IPS-20b (cell line): ENCODE results near the gene SMIM41.
"Not testable (repeated sequence)": the region's sequence is repeated elsewhere in the genome, so short reads cannot be mapped to it uniquely, and the experiment has no call there.

Source experiments
- H3K27ac ChIP-seq: one replicate; pipeline ENCODE4 v1.5.1; 2013; ENCODE audit warnings: low read length
- H3K27me3 ChIP-seq: 2 replicates; pipeline ENCODE4 v1.6.1; 2013; ENCODE audit warnings: mild to moderate bottlenecking, low read length, inconsistent platforms; ENCODE audit not compliant: insufficient read depth
- H3K36me3 ChIP-seq: 2 replicates; pipeline ENCODE4 v1.6.1; 2013; ENCODE audit warnings: low read depth, mild to moderate bottlenecking, inconsistent platforms, low read length, moderate library complexity; ENCODE audit not compliant: insufficient read depth
- H3K4me1 ChIP-seq: 2 replicates; pipeline ENCODE4 v1.6.1; 2013; ENCODE audit warnings: mild to moderate bottlenecking, control low read depth, inconsistent platforms, low read length, moderate library complexity; ENCODE audit not compliant: insufficient read depth
- H3K4me3 ChIP-seq: 2 replicates; pipeline ENCODE4 v1.5.1; 2013; ENCODE audit warnings: mild to moderate bottlenecking, low read length, inconsistent platforms
- H3K9ac ChIP-seq: 2 replicates; pipeline ENCODE4 v1.6.1; 2013; ENCODE audit warnings: low read depth, mild to moderate bottlenecking, inconsistent platforms, low read length, moderate library complexity
- H3K9me3 ChIP-seq: 2 replicates; pipeline ENCODE4 v1.6.1; 2013; ENCODE audit warnings: mild to moderate bottlenecking, low read depth, low read length, inconsistent platforms; ENCODE audit not compliant: insufficient read depth

The SMIM41 gene

DNA sequence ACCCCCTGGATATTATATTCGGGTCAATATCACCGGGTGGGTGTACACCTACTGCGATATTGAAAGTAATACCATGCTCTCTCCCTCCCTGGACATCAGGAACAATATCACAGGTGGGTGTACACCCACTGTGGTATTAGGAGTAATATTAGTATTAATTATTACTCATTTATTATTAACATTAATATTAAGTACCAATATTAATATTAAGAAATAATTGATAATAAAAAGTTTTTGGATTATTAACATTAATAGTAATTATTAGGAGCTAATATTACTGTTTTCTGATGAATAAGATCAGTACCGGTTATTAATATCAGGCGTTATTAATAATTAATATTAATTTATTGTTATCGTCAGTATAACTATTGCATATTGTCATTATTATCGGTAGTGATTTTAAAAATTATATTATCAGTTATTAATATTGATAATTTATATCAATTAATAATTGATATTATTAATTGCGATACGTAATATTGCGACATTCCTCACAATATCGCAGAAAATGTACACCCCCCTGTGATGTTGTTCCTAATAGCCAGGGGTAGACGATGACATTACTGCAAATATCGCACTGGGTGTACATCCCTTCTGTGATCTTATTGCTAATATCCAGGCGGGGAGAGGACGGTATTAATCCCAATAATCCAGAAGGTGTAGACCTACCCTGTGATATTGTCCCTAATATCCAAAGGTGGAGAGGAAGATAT lies 17.0 kb downstream of the SMIM41 start:
- H3K27ac ChIP-seq: no peak overlapping the region
- no peaks in the 10 kb centered on the region for H3K36me3 ChIP-seq
- peaks cover 7% of the 10 kb centered on the region; the same call in 1 of the 2 replicates for H3K27me3 ChIP-seq
- H3K9ac ChIP-seq: no peak overlapping the region
- H3K4me3 ChIP-seq: no peak overlapping the region
- no peaks in the 10 kb centered on the region for H3K9me3 ChIP-seq
- H3K4me1 ChIP-seq: no peaks in the 10 kb centered on the region

DNA sequence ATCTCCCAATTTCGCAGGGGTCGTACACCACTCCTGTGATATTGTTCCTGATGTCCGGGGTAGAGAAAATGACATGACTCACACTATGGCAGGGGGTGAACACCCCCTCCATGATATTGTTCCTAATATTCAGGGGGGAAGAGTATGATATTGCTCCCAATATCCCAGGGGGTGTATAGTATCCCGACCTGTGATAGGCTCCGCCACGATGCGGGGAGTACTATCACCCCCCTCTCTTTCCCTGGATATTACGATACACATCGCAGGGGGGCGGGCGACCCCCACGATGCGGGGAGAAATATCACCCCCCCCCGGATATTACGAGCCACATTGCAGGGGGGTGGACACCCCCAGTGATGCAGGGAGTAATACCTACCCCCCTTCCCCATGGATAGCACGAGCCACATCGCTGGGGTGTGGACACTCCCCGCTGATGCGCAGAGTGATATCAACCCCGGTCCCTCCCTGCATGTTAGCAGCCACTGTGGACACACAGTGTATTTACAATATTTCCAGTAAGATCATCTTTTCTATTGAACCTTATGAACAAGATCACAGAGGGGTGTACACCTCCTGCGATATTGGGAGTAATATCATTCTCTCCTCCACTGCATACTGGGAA lies 17.7 kb downstream of the SMIM41 start:
- Histone ChIP-seq H3K27me3 (peaks cover 7% of the 10 kb centered on the region; the same call in 1 of the 2 replicates), H3K9me3 (no peaks in the 10 kb centered on the region), H3K4me1 (no peaks in the 10 kb centered on the region), H3K36me3 (no peaks in the 10 kb centered on the region), H3K9ac (no peak overlapping the region), H3K4me3 (no peak overlapping the region), H3K27ac (no peak overlapping the region)

DNA sequence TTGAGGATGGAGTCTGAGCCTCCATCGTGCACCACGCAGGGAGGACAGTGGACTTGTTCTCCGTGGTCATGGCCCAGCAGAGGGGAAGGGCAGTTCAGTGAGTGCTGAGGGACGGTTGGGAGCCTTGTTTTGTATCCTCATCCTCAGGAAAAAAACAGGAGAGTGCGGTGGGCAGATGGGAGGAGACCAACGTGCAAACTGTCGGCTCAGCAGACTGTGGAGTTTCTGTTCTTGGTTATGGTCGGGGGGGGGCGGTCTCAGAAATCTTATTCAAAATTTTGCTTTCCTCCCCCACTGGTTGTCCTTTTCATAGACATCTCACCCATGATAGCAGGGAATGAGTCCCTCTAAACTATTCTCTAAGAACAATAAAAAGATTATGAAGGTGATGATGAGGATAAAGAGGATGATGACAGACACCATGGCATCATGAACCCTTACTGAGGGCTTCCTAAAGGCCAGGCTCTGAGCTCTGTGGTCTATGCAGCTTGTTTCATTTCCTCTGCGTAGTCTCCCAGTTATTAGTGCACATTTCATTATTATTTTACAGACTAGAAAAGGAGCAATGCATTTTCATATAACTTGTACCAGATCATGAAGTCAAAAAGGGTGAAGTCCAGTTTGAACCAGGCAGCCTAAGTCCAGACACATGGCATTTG lies 25.1 kb downstream of the SMIM41 start:
- not testable (repeated sequence) for H3K27me3 ChIP-seq, H3K4me3 ChIP-seq, H3K9ac ChIP-seq, H3K36me3 ChIP-seq, H3K27ac ChIP-seq, H3K9me3 ChIP-seq, H3K4me1 ChIP-seq

DNA sequence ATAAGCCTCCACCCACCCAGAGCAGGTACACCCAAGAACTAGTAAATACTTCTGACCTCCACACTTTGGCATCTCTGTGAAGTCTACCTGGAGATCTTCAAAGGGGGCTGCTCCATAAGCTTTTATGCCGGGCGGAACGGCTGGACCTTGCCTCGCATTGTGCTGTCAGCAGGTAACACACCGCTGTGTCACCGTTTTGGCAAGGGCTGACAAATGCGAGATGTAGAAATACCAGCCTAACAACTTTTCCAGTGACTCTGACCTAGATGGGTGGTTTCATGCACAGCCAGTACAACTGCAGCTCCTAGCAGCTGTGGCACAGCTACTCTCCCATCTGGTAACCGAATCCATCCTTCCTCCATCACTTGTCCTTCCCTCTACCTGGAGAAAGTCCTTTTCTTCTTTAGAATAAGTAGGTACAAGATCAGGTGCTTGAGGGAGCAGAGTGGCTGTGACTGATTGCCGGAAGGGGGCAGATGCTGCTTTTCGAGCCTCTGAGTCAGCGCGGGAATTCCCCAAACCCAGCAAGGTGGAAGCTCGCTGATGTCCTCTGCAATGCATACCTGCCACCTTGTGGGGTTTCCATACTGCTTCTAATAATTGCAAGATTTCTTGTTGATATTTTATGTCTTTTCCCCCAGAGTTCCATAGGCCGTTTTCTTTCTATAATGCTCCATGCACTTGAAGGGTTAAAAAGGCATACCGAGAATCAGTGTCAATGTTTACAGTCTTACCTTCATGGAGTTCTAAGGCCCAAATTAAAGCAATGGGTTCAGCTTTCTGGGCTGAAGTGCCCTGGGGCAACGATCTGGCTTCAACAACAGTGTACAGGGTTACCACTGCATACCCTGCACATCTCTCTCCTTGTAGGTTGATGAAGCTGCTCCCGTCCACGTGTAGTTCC lies 37.0 kb downstream of the SMIM41 start:
- not testable (repeated sequence) for H3K27me3 ChIP-seq, H3K9me3 ChIP-seq, H3K9ac ChIP-seq, H3K27ac ChIP-seq, H3K4me3 ChIP-seq, H3K36me3 ChIP-seq
- peaks cover 11% of the 10 kb centered on the region for H3K4me1 ChIP-seq

DNA sequence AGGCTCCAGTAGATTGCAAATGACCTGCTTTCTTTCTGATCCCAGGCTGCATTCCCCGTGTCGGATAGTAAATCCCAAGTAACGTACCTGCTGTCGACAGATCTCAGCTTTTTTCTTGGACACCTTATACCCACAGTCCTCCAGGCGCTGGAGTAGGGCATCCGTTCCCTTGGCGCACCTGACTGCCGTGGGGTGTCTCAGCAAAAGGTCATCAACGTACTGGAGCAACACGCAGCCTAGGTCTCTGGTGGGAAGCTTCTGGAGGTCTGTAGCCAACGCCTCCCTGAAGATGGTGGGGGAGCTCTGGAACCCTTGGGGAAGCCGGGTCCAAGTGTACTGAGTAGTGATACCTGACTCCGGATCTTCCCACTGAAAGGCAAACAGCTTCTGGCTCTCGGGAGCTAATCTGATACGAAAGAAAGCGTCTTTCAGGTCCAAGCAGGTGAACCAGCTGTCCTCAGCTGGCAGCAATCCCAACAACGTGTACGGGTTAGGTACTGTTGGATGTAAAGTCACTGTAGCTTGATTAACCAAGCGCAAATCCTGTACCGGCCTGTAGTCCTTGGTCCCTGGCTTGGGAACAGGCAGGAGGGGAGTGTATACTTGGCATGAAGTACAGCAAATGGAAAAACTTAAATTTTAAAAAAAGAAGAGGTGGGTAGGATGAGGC lies 38.4 kb downstream of the SMIM41 start:
- not testable (repeated sequence) for H3K9me3 ChIP-seq, H3K36me3 ChIP-seq, H3K27ac ChIP-seq, H3K27me3 ChIP-seq, H3K4me3 ChIP-seq, H3K9ac ChIP-seq
- H3K4me1 ChIP-seq: peaks cover 20% of the 10 kb centered on the region

DNA sequence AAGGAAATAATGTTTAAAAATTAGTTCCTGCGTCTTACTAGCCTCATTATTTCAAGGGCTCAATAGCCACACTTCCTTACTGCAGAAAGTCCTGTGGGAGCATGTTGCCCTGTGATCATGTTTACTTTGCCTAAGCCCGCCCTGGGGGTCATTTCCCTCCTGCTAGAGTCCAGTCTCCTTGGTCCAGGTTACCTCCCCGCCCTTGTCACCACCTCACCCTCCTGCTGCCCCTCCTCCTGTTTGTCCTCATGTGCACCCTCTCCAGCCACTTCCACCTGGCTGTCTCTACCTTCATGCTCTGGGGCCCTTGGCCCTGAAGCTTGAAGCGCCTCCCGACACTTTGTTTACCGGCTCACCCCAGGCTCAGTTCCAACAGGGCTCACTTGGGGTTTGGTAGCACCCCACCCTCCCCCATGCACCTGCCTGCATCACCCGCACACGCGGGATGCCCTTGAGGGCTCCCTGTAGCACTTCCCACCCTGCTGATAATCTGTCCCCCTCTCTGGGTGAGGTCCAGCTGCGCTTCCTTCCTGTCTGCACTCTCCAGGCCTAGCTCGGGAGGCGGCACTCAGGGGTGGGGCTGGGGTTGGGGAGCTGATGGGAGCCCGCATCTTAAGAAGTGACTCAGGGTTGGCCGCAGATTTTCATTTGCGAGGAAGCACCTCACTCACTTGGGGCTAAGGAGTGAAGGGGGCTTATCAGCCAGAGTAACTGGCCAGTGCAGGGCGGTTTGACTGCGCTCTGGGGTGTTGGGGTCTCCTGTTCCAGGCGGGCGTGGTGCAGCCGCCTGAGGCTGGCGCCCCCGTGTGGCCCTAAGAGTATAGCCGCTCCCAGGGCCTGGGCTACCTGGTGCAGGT lies 40.1 kb downstream of the SMIM41 start:
- peak overlapping the region; percentile 42 for H3K4me3 ChIP-seq
- H3K36me3 ChIP-seq: no peaks in the 10 kb centered on the region
- no peaks in the 10 kb centered on the region for H3K9me3 ChIP-seq
- no peak overlapping the region for H3K27ac ChIP-seq
- H3K9ac ChIP-seq: no peak overlapping the region; the same call in 1 of the 2 replicates
- 0 out of 2 replicates have a peak, but pooled peaks cover 5% of the 10 kb centered on the region for H3K27me3 ChIP-seq
- H3K4me1 ChIP-seq: peaks cover 26% of the 10 kb centered on the region

DNA sequence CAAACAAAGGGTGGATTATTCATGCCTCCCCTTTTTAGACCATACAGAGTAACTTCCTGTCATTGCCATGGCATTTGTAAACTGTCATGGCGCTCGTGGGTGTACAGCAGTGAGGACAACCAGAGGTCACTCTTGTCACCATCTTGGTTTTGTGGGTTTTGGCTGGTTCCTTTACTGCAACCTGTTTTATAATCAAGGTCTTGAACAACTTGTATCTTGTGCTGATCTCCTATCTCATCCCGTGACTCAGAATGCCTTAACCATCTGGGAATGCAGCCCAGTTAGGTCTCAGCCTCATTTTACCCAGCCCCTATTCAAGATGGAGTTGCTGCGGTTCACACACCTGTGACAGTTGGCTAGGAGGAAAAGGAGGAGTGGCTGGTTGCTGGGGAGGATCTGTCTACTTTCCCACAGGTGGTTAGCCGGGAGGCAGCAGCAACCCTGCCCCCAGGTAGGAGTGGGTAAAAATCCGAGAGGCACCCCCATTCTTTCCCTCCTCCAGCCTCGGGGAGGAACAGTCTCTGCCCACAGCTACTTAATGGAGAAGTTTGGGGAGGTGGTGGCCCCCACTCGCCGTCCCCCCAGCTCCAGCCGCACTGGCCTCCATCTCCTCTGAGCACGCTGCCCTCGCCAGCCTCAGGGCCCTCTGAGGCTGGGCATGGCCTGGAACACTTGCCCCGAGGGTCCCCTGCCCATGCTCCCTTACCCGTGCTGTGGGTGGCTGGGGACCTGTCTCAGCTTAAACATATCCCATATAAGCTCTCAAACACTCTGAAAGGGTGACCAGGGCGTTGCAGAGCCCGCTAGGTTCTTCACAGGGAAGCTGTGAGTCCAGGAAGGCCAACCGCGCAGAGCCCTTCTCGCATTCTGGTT lies 41.7 kb downstream of the SMIM41 start:
- 0 out of 2 replicates have a peak, but pooled peaks cover 5% of the 10 kb centered on the region for H3K27me3 ChIP-seq
- H3K9ac ChIP-seq: no peak overlapping the region
- H3K4me3 ChIP-seq: no peak overlapping the region
- H3K27ac ChIP-seq: no peak overlapping the region
- no peaks in the 10 kb centered on the region for H3K36me3 ChIP-seq
- no peaks in the 10 kb centered on the region for H3K9me3 ChIP-seq
- H3K4me1 ChIP-seq: peaks cover 36% of the 10 kb centered on the region

DNA sequence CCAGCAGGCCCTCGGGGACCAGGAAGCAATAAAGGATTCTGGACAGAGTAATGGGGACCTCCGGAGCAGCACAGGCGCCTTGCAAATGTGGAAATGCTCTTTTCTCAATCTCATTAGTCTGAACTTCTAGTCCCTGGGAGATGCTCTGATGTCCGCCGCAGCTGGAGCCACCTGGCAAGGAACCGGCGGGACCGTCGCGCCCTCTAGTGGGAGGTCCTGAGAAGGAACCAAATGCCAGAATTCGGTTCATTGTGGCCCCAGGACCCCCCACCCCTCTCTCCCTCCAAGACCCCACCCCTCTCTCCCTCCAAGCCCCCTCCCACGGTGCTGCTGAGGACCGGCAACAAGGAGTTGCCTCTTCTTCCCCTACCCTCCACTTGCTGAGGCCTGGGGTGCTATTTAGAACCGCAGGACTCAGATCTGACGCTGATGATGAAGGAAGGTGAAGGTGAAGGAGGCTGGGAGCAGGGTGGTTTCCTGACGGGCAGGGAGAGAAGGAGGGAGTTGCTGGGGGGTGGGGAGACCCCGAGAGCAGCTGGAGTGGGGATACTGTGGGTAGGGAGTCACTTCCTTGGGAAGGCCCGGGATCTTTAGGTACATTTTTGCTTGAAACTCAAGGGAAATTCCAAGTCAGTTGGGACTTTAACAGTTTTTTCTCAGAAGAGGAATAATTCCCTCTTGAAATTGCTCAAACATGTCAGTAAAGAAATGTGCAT lies 42.5 kb downstream of the SMIM41 start:
- no peaks in the 10 kb centered on the region for H3K36me3 ChIP-seq
- peaks cover 39% of the 10 kb centered on the region for H3K4me1 ChIP-seq
- no peaks in the 10 kb centered on the region for H3K9me3 ChIP-seq
- peak overlapping the region; percentile 68; the same call in 1 of the 2 replicates for H3K9ac ChIP-seq
- H3K27ac ChIP-seq: no peak overlapping the region
- peak overlapping the region; percentile 57; the same call in 1 of the 2 replicates for H3K4me3 ChIP-seq
- H3K27me3 ChIP-seq: 0 out of 2 replicates have a peak, but pooled peaks cover 5% of the 10 kb centered on the region

DNA sequence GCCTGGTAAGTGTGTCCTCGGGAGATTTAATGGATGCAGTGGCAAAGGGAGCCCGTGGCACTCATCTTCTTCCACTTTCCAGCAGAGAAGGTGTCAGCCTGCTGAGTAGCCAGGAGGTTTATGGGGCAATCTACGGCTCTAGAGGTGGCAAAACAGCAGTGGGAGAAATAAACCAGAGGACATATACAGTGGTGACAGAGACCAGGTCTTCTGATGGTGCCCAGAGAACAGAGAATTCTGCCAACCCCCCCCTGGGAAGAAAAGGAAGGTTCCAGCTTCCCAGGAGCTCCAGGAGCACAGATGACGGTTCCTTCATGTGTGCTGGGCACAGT lies 43.0 kb downstream of the SMIM41 start:
- peak overlapping the region; percentile 68; the same call in 1 of the 2 replicates for H3K9ac ChIP-seq
- no peak overlapping the region for H3K27ac ChIP-seq
- H3K27me3 ChIP-seq: 0 out of 2 replicates have a peak, but pooled peaks cover 5% of the 10 kb centered on the region
- H3K36me3 ChIP-seq: no peaks in the 10 kb centered on the region
- H3K4me1 ChIP-seq: peaks cover 39% of the 10 kb centered on the region
- H3K9me3 ChIP-seq: no peaks in the 10 kb centered on the region
- no peak overlapping the region for H3K4me3 ChIP-seq
